HG03439 (cell line): ENCODE results near the gene ZFYVE28.

Experiments used
- ATAC-seq: cut with Tn5 transposase; IDR thresholded peaks from one replicate; pipeline ENCODE4 v1.9.1; 2021; ENCODE audit warnings: mild to moderate bottlenecking, moderate library complexity; ENCODE audit not compliant: unreplicated experiment

The ZFYVE28 gene

DNA sequence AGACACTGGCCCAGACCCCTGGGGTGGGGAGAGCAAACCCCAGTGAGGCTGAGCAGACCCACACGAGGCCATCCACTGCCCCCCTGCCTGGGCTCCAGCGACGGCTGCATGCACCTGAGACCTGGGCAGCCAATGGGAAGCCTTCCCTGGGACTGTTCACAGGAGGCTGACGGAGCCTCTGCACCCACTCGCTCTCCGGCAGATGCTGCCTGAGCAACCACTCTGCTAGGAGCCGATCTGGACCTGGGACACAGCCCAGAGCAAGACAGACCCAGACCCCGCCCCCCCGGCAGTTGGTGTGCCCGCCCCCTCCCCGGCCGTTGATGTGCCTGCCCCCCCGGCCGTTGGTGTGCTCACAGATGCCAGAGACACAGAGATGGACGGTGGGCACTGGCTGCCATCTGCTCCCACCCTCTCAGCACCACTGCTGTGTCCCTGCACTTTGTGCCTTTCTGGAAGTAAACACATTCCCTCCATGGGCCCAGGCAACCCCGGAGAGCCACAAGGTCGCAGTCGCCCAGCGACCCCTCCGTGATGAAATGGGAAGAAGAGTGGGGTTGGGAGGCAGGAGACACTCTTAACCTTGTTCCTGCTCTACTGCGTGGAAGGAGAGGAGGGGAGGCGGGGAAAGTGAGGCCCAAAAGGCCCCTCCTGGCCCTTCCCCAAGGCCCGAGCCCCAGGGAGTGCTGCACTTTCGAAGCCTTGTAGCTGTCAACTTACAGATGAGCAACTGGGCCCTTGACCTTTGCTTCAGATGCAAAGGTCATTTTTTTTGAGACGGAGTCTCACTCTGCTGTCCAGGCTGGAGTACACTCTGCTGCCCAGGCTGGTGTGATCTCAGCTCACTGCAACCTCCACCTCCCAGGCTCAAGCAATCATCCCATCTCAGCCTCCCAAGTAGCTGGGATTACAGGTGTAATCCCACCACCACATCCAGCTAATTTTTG lies 62.0 kb downstream of the ZFYVE28 start:
- ATAC-seq: no peak

DNA sequence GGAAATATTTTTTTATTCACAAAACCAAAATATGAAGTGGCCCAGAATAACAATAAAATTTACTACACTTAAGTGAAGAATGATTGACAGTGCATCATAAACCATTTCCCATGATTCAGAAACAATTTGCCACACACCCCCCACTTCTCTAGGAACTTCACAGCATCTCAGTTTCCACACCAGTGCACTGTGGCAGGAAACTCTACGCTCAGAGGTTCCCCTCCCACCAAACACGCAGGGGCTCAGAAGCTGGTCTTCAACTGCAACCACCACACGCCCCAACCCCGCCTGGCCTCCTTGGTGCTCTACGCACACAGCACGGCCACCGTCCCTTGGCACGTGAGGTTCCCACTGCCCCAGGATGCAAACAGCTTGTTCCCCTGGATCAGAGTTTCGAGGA lies 63.7 kb downstream of the ZFYVE28 start:
- no peak for ATAC-seq

DNA sequence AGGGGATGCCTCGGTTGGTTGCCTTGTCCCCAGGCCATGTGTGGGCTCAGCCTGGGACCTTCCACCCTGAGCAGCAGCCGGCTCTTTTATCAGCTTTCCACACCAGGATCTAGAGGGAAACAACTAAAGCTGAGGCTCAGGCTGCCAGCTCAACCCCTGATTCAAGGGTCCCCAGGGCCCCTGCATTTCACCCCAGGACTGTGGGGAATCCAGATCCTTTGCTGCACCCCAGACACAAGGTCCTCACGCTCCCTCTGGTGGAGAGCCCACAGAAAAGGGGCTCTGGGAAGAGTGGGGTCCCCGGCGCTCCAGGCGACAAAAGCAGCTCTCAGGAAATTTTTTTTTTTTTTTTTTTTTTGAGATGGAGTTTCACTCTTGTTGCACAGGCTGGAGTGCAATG lies 64.3 kb downstream of the ZFYVE28 start:
- ATAC-seq: no peak

DNA sequence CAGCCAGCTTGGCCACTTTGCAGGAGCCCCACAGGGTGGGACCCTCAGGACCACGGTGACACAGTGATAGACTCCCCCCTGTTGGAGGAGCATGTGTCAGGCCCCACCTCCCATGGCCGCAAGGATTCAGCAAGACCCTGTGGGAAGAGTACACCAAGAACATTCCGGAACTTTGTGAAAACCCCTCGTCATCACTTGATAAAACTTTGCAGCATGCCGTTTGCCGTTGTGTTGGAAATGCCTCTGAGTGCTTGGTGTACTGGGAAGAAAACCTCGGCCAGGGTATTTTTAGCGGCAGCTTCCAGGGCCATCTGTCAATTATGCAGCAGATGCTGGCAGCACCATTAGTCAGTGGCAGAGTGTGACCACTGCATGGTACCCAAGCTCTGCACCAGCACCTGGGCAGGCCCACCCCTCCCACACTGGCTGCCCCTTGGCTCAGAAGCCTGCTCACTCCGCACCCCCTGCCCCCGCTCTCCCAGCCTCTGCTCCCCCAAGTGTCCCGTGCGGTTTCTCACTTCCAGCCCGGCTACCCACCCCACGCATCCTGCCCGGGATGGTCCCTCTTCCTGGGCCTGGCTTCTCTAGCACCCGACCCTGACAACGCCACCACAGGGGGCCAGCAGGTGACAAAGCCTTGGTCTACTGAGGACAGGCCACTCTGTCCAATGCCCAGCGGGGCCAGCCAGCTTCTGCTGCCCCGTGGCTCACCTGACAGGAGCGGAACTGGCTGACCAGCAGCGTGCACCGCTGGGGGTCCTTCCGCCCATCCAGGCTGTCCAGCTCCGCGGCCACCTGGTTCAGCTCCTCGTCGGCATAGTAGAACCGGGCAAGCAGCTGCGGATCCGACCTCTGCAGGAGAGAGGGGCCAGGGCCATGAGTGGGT lies 65.0 kb downstream of the ZFYVE28 start:
- ATAC-seq: no peak

DNA sequence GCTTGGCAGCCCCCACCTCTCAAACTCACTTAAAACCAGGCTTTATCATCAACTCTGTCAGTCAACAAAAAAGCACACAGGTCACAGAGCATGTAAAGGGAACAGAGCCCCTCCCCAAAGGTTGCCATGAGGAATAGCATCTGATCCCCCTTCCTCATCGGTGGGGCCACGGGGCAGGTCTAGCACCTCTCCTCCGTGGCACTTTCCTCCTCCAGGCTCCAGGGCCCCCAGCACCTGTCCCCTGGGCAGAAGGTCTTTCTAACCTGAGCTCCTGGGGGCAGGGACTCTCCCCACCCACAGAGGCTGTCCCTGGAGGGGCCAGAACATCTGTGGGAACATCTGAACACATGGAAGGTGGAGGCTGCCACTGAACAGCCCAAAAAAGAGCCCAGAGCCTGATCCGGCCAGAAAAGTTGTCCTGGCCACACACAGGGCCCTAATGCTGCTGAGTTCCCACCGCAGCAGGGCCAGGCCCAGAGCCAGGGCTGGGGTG lies 65.7 kb downstream of the ZFYVE28 start:
- ATAC-seq: no peak

DNA sequence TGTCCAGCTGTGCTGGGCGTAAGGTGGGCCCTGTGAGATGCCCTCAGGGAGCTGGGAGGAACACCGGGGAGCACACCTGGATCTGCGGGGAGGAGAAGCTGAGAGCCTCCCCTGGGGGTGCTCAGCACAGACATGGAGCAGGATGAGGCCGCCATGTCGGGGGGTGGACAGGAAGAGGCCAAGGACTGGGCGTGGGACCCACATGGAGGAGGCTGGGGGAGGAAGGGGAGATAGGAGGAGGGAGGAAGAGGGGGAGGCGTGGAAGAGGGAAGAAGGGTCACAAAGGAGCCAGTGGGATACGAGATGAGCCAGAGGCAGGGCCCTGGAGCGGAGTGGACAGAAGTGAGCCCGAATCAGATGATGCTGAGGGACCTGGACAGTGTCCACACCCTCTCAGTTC lies 66.3 kb downstream of the ZFYVE28 start:
- ATAC-seq: no peak

DNA sequence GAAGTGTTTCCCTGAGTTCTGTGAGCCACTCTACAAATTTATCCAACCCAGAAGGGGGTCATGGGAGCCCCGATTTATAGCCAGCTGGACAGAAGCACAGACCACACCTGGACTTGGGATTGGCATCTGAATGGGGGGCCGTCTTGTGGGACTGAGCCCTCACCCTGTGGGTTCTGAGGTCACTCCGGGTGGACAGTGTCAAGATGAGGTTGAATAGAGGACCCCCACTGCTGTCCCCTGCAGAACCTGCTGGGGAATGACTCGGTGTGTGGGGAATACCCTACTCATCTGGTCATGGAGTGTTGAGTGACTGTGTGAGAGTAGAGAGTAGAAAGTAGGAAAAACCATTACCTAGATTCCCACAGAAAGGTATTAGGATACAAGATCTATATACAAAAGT lies 67.5 kb downstream of the ZFYVE28 start:
- no peak for ATAC-seq

DNA sequence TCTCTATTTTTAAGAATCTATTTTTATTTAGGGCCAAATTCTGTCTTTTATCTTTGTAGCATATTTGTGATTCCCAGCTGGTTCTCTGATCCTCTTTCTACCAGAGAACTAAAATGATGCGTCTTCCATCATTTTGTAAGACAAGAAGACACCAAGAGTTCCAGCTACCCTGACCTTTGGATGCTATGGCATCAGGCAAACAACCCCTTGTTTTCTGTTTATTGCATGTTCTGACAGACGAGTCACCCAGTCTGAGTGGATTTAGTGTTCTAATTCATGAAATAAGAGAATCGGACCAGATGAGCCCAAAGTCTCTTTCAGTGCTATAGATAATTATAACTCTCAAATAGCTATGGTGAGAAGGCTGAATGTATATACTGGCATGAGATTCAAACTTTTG lies 69.7 kb downstream of the ZFYVE28 start:
- no peak for ATAC-seq

DNA sequence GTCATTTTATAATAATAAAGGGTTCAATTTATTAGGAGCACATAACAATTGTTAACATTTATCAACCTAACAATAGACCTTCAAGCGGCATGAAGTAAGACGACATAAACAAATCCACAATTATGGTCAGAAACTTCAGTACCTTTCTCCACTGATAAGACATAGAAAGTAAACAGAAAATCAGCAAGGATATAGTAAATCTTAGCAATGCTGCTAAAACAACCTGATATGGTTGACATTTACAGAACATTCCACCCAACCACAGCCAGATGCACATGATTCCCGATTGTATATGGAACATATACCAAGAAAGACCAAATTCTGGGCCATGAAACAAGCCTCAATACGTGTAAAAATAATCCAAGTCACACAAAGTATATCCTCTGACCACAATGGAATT lies 71.3 kb downstream of the ZFYVE28 start:
- no peak for ATAC-seq

DNA sequence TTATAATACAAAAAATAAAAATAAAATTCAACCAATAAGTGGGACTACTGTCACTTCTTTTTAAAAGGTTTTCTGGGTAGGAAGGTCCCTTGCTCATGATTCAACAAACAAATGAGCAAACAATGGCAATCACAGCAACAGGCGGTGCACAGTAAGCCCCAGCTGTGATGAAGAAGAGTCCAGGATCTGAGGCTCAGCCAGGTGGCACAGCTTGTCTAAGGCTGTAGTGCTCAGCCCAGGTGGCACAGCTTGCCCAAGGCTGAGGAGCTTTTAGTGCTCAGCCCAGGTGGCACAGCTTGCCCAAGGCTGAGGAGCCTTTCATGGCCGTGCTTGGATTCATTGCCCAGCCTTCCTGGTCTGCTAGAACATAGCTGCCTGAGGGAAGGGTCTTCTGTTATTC lies 75.0 kb downstream of the ZFYVE28 start:
- ATAC-seq: no peak

DNA sequence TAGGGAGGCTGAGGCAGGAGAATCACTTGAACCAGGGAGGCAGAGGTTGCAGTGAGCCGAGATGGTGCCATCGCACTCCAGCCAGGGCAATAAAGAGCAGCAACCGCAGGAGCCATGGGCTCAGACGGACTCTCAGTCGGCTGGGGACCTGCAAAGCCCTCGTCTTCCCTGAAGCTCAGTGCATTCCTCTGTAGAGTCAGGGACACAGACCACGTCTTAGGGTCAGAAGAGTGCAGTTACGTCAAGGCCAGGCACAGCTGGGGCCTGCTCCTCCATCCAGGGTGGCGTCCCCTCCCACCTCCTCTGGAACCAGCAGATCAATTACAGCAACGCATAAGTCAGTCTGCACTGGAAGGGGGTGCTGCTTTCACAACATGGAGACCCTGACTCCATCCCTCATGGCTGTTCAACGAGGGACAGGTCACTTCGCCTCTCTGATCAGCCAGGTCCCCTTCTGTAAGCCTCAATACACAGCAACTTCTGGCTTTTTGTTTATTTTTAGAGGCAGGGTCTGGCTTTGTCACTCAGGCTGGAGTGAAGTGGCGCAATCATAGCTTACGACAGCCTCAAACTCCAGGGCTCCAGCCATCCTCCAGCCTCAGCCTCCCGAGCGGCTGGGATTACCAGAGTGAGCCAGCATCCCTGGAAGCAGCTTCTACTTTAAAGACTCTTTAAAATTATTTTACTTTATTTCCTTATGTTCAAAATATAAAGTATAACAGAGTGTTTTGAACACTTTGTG lies 76.4 kb downstream of the ZFYVE28 start:
- ATAC-seq: no peak

DNA sequence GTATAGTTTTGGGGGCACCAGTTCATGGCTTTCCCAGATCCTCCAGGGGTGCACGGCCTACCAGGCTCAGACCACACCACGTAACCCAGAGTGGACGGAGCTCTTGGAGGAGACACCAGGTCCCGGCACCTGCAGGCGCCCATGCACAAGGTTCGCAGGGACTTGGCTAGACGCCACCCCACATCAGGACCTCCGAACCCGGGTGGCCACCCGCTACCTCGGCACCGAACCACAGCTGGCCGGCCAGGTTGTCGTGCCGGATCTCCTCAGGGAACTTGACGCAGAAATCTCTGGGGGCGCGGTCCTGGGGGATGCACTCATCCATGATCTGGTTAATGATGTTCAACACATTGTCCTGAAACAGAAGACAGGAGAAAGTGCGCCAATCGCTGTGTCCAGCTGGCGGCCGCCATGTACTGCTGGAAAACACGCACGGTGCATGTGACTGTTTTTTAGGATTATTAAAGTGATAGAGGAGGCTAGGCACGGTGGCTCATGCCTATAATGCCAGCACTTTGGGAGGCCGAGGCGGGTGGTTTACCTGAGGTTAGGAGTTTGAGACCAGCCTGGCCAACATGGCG lies 77.1 kb downstream of the ZFYVE28 start:
- ATAC-seq: no peak

DNA sequence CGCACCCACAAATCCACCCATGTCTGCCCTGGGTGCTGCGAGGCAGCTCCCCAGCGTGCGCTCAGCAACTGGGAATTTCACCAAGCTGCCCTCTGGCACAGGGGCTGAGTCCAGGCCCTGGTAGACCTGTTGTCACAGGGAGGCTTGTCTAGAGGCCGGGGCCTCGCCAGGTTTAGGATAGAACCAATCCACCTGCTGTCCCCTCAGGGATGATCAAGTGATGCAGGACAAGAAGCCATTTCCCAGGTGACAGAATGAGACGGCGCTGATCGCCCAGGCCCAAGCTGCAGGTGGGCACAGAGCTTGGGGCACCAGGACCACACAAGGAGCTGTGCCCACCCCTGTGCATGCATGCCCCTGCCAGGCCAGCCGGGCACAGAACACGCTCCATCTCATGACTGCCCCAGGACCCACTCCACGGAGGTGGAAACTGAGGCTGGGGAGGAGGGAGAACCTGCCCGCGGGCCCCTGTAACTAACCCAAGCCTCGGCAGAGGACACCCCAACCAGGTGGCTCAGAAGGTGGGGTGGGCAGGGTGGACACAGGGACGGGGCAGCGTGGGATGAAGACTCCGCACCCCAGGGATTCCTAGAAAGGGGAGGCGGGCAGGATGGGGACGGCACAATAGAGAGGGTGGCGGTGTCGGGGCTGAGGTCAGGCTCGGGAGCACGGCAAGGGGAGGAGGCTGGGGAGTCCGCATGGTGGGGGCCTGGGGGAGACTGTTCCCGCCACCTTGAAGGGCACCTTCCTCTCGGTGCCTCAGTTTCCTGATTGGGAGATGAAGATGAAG lies 78.0 kb downstream of the ZFYVE28 start:
- ATAC-seq: no peak

DNA sequence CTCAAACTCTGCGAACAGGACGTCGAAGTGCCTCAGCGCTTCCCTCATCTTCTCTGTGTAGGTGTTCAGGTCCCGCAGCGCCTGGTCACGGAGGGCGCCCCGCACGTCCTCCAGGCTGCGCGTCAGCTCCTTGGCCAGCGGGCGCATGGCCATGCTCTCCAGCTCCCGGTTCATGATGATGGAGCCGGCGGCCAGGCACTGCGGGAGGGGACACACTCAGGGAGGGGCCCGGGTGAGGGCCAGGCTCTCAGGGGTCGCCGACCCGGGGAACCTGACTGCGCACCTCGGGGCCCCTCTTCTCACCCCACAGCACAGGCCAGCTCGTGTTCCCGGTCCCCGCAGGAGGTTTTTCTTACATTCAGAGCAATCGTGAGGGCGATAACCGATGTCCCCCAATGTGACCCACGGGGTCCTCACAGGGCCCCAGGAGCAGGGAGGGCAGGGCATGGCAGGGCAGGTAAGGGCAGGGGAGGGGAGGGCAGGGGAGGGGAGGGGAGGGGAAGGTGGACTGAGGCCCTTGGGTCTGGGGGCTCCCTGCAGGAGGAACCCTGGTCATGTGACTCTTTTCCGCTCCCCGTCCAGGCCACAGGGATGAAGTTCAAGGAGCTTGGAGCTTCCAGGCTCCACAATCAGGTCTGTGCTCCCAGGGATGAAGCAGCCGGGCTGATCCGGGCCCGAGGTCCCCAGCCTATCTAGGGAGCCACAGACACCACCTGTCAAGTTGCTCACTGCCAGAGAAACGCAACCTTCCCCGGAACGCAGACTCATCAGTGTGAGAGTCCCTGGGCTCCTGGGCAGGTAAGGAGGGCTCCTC lies 78.8 kb downstream of the ZFYVE28 start:
- no peak for ATAC-seq

DNA sequence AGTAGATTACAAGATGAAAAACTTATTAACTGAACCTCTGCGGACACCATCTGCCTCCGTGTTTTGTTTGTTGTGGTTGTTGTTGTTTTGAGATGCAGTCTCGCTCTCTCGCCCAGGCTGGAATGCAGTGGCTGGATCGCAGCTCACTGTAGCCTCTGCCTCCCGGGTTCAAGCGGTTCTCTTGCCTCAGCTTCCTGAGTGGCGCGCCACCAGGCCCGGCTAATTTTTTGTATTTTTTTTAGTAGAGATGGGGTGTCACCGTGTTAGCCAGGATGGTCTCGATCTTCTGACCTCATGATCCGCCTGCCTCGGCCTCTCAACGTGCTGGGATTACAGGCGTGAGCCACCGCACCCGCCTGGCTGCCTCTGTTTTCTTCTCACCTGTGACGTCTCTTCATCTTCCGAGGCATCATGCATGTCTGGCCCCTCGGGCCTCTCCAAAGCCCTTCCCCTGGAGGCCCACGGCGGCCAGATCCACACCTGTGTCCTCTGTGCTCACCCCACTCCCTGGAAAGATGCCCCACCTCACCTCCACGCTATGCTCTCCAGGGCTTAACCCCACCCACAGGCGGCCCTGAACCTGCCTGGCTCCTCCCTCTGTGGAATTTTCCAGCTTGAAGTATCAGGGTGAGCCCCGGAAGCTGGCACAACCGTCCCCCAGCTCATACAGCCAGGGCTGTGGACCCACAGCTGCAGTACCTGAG lies 79.5 kb downstream of the ZFYVE28 start:
- ATAC-seq: no peak

DNA sequence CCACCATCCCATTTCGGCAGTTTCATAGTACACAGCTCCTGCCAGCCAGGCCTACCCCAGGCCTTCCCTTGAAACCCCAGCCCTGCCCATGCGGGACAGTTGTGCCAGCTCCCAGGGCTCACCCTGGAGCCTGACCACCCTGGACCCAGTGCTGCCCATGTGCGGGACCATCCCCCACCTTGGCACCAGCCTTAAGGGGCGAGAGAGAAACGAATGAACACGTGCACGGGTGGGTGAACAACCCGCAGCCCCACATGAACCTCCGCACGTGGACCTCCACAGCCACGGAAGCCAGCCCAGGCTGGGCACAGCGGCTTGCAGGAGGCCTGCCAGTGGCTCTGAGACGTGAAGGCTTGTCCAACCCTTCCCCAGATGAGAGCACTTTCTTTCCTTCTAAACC lies 80.5 kb downstream of the ZFYVE28 start:
- ATAC-seq: no peak

DNA sequence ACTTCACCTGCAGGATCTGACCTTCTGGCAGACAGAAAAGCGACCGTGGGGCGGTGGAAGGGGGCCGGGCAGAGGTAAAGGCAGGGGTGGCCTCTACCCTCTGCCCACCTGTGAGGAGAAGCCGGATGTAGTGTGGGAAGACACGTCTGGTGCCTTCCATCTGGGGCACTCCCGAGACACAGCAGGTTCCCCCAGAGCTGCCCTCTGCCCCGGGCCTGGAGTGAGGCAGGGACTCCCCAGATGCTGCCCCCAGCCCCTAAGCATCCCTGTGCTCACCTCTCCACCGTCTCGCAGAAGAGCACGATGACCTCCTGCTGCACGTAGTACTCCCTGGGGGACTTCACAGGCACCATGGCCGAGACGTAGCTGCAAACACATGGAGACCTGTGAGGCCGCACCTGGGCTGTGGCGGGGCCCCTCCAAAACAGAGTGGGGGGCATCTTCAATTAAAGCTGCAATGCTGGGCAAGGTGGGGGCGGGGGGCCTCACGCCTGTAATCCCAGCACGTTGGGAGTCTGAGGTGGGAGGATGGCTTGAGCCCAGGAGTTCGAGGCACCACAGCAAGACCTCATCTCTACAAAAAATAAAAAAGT lies 81.2 kb downstream of the ZFYVE28 start:
- ATAC-seq: no peak

DNA sequence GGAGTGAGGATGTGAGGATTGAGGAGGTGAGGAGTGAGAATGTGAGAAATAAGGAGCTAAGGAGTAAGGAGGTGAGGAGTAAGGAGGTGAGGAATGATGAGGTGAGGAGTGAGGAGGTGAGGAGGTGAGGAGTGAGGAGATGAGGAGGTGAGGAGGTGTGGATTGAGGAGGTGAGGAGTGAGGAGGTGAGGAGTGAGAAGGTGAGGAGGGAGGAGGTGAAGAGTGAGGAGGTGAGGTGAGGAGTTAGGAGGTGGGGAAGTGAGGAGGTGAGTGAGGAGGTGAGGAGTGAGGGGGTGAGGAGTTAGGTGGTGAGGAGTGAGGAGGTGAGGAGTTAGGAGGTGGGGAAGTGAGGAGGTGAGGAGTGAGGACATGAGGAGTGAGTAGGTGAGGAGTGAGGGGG lies 81.8 kb downstream of the ZFYVE28 start:
- no peak for ATAC-seq
